Testis (tissue), 3 donors: ENCODE data around the gene BRSK2. TPM values are rescaled to one million over a fixed set of nuclear protein-coding genes. Genes with fewer than 3 reads are reported as not detected.
A peak's percentile ranks its signal among the peaks of the same experiment; 100 is the strongest.

ENCODE experiments used
- DNase-seq: peaks from one replicate; pipeline ENCODE4 v3.0.0-alpha.2; 2019
- H3K27ac ChIP-seq, 2 donors: fragments of 200-600 bp; sonication (generic); one replicate each; pipeline ENCODE4 v1.5.1; 2019
- H3K27me3 ChIP-seq: fragments of 200-600 bp; sonication (generic); one replicate; pipeline ENCODE4 v1.5.1; 2019
- H3K36me3 ChIP-seq: fragments of 200-600 bp; sonication (generic); one replicate; pipeline ENCODE4 v1.5.1; 2017; ENCODE audit warnings: low read depth; ENCODE audit errors: missing control alignments
- H3K4me1 ChIP-seq: fragments of 200-600 bp; sonication (generic); one replicate; pipeline ENCODE4 v1.5.1; 2019
- H3K4me3 ChIP-seq, 2 donors: fragments of 200-600 bp; sonication (generic); one replicate each; pipeline ENCODE4 v1.5.1; 2017 to 2019
- H3K9me3 ChIP-seq: fragments of 200-600 bp; sonication (generic); one replicate; pipeline ENCODE4 v1.5.1; 2017
- CTCF ChIP-seq, 3 experiments: fragments of 450-650 bp in 2 of 3; fragments of 200-600 bp in 1 of 3; sonication (generic) in 1 of 3; IDR thresholded peaks; one replicate each; pipeline ENCODE4 v1.5.1; 2016 to 2019; ENCODE audit warnings: antibody characterized with exemption in 3 of 3, mild to moderate bottlenecking in 2 of 3, moderate library complexity in 1 of 3
- POLR2A ChIP-seq: fragments of 450-650 bp; IDR thresholded peaks from one replicate; pipeline ENCODE4 v1.6.1; 2017; ENCODE audit warnings: antibody characterized with exemption, mild to moderate bottlenecking, moderate library complexity
- WGBS, 2 donors: methylation state at CpG; one replicate each; pipeline ENCODE4 v1.1.5; 2018; 5-methylcytosine and 5-hydroxymethylcytosine counted together
- intact Hi-C: fragments of 100-400 bp; cut with DNase I; formaldehyde crosslinking; loops from one replicate; pipeline ENCODE4 v1.15.1; 2023; ENCODE audit warnings: low total_unique reads
- polyA plus RNA-seq: library from polyadenylated mRNA; stranded (reverse); fragments of 350-450 nt; fragmentation: Illumina TruSeq; extraction: RNeasy Lipid Tissue Mini Kit (QIAGEN cat#74804); gene quantifications from one replicate; pipeline ENCODE4 v1.2.3, GENCODE V29; 2014; ENCODE audit warnings: low read depth, low replicate concordance; ENCODE audit not compliant: insufficient read depth
- total RNA-seq, 2 donors: library from RNA; depleted of rRNA; stranded (reverse); fragments of >200 nt; gene quantifications; one replicate each; pipeline ENCODE4 v1.2.3, GENCODE V29; 2016

BRSK2 gene
- total and polyA plus RNA-seq, 3 donors from 2014 or later = 24.7 to 52.3 (median 49.1) TPM

GRCh38 chr11:1399386-1400316, 9.9 kb downstream of the BRSK2 start:
- H3K27ac ChIP-seq = no peak overlapping the region
- no peak overlapping the region for H3K4me3 ChIP-seq
- peaks cover 11% of the 10 kb centered on the region for H3K4me1 ChIP-seq
- intact Hi-C loops = no loop called here
- H3K36me3 ChIP-seq = no peaks in the 10 kb centered on the region
- no peaks in the 10 kb centered on the region for H3K9me3 ChIP-seq
- 69% methylated on average over 23 to 34 of the region's 34 CpGs for WGBS, 2 donors
- TF ChIP-seq CTCF (IDR thresholded peaks at IDR 0.05) (no peak), POLR2A (no peak)
- DNase-seq = no peak
- H3K27me3 ChIP-seq = no peaks in the 10 kb centered on the region

GRCh38 chr11:1400317-1401170, 10.8 kb downstream of the BRSK2 start:
- Histone ChIP-seq H3K9me3 (no peaks in the 10 kb centered on the region), H3K27me3 (no peaks in the 10 kb centered on the region), H3K36me3 (no peaks in the 10 kb centered on the region), H3K4me3 (no peak overlapping the region), H3K27ac (no peak overlapping the region), H3K4me1 (peaks cover 11% of the 10 kb centered on the region)
- WGBS, 2 donors = 85 to 87% methylated on average over 16 to 30 of the region's 30 CpGs
- intact Hi-C loops = no loop called here
- DNase-seq = no peak
- TF ChIP-seq CTCF (IDR thresholded peaks at IDR 0.05) = no peak
- no peak for TF ChIP-seq POLR2A

- no peak for DNase-seq
- Histone ChIP-seq H3K4me1 (peaks cover 11% of the 10 kb centered on the region), H3K36me3 (no peaks in the 10 kb centered on the region), H3K27ac (no peak overlapping the region), H3K27me3 (no peaks in the 10 kb centered on the region), H3K4me3 (no peak overlapping the region), H3K9me3 (no peaks in the 10 kb centered on the region)
- TF ChIP-seq POLR2A (no peak), CTCF (IDR thresholded peaks at IDR 0.05) (no peak)
- 75 to 79% methylated on average over 4 to 11 of the region's 11 CpGs for WGBS, 2 donors
- intact Hi-C loops = no loop called here
Measured at GRCh38 chr11:1401171-1401445, 11.4 kb downstream of the BRSK2 start.

- peak; percentile 72 for DNase-seq
- Histone ChIP-seq H3K4me3 (no peak overlapping the region), H3K36me3 (no peaks in the 10 kb centered on the region), H3K9me3 (no peaks in the 10 kb centered on the region), H3K27ac (no peak overlapping the region), H3K27me3 (no peaks in the 10 kb centered on the region), H3K4me1 (peaks cover 6% of the 10 kb centered on the region)
- intact Hi-C loops = no loop called here
- no peak for TF ChIP-seq POLR2A
- no peak for TF ChIP-seq CTCF (IDR thresholded peaks at IDR 0.05)
- 42 to 66% methylated on average over 11 to 23 of the region's 23 CpGs for WGBS, 2 donors
Measured at GRCh38 chr11:1401656-1402221, 12.0 kb downstream of the BRSK2 start.
